GM10266 (cell line): ENCODE data around the gene DDX24.

ENCODE experiments used
- DNase-seq: peaks from one replicate; pipeline ENCODE4 v3.0.0; 2012; ENCODE audit errors: extremely low spot score
- CTCF ChIP-seq: IDR thresholded peaks from 2 replicates; pipeline ENCODE4 v1.5.1; 2012; ENCODE audit warnings: mild to moderate bottlenecking, low read depth; ENCODE audit not compliant: control insufficient read depth, insufficient read depth; ENCODE audit errors: missing control alignments

DDX24 gene

GRCh38 chr14:94109915-94110250 is 28.9 kb upstream of the DDX24 start:
- DNase-seq: no peak
- no peak for TF ChIP-seq CTCF

- no peak for DNase-seq
- no peak for TF ChIP-seq CTCF
Measured at GRCh38 chr14:94104731-94105130, 23.7 kb upstream of the DDX24 start.

- no peak for DNase-seq
- no peak for TF ChIP-seq CTCF
Measured at GRCh38 chr14:94103554-94104150, 22.6 kb upstream of the DDX24 start.

- DNase-seq: no peak
- TF ChIP-seq CTCF: no peak
Measured at GRCh38 chr14:94102768-94103482, 21.9 kb upstream of the DDX24 start.

- DNase-seq: no peak
Measured at GRCh38 chr14:94101748-94102147, 20.7 kb upstream of the DDX24 start.

GRCh38 chr14:94100847-94101246 is 19.8 kb upstream of the DDX24 start:
- DNase-seq: no peak
- no peak for TF ChIP-seq CTCF

More at GRCh38 chr14:94101748-94102147, 20.7 kb upstream of the DDX24 start:
- no peak for TF ChIP-seq CTCF

GRCh38 chr14:94099006-94099405 is 18.0 kb upstream of the DDX24 start:
- TF ChIP-seq CTCF: no peak
- DNase-seq: no peak
